ENCODE data around the gene OBP2B. TPM values are rescaled to one million over a fixed set of nuclear protein-coding genes. Genes with fewer than 3 reads are reported as not detected.
"Not testable (repeated sequence)": the region's sequence is repeated elsewhere in the genome, so short reads cannot be mapped to it uniquely, and the experiment has no call there.

OBP2B gene
- total and polyA plus RNA-seq, 2 experiments from 2014 or later: not detected

DNA sequence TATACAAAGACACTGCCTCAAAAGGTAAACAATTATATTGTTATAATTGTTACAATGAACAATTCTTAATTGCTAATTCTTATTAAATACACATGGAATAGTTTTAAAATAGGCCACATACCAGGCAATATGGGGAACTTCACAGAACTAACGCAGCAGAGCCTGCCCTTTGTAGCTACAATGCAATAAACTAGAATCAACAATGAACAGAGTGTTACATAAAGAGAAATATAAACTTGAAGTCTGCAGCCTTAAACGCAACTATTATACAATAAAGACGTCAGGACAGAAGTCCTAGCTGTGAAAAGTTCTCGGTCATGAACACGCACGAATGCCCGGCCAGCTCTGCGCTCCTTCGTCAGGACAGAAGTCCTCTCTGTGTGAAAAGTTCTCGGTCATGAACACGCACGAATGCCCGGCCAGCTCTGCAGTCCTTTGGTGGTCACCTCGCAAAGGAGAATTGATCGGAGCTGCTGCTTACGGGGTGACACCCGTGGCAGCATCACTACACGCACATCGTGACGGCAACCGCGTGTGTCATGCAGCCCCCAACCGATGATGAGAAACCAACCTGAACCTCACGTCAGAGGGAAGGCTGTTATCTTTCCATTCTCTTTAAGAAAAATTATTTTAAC, 23.0 kb upstream of the OBP2B start:
- not testable (repeated sequence) for H3K36me3 Mint-ChIP-seq (ENCODE audit: low read depth); H4K20me1 ChIP-seq (replicated peaks; ENCODE audit: insufficient read depth); H3K27ac Mint-ChIP-seq; H3K27ac ChIP-seq (ENCODE audit: low read depth); DNase-seq (ENCODE audit: low spot score); H3K9me3 Mint-ChIP-seq; ATAC-seq; H3K4me2 ChIP-seq; H2AFZ ChIP-seq; H3K4me3 ChIP-seq; H3K27me3 ChIP-seq (ENCODE audit: insufficient read depth); H3F3A ChIP-seq (replicated peaks; ENCODE audit: low read depth); H3K9me2 ChIP-seq (ENCODE audit: insufficient read depth); H3K79me2 ChIP-seq (replicated peaks; ENCODE audit: insufficient read depth); H3K36me3 ChIP-seq (ENCODE audit: insufficient read depth); H3K4me1 ChIP-seq (ENCODE audit: insufficient read depth); H3K4me3 Mint-ChIP-seq; H3K4me1 Mint-ChIP-seq
- H3K27me3 Mint-ChIP-seq (ENCODE audit: insufficient read depth, low read depth, poor library complexity): peaks cover 26% of the 10 kb centered on the region

GRCh38 chr9:133230514-133230913, 21.5 kb upstream of the OBP2B start:
- not testable (repeated sequence) for H3K4me3 Mint-ChIP-seq

DNA sequence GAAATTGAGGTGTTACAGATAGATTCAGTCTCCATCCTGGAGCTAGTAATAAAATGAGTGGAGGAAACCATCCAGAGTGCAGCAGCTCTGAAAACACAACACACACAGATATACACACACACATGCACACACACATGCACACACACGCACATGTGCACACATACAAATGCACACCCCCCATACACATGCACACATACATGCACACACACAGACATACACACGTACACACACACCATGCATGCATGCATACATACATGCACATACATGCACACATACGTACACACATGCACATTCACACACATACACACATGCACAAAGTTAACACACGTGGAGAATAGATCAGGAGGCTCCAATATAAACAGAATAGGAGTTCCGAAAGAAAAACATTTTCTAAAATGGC, 21.0 kb upstream of the OBP2B start:
- DNase-seq (ENCODE audit: low spot score) (no peak), ATAC-seq (no peak)
- no peak overlapping the region for H3K4me3 Mint-ChIP-seq
- H3K27ac Mint-ChIP-seq: no peak overlapping the region
- Histone ChIP-seq H3K36me3 (ENCODE audit: insufficient read depth) (no peaks in the 10 kb centered on the region), H3K9me2 (ENCODE audit: insufficient read depth) (no peaks in the 10 kb centered on the region), H3K4me3 (no peak overlapping the region), H3F3A (replicated peaks; ENCODE audit: low read depth) (no peaks in the 10 kb centered on the region), H2AFZ (no peak overlapping the region), H3K27ac (ENCODE audit: low read depth) (no peak overlapping the region), H3K79me2 (replicated peaks; ENCODE audit: insufficient read depth) (no peaks in the 10 kb centered on the region), H3K27me3 (ENCODE audit: insufficient read depth) (no peaks in the 10 kb centered on the region), H4K20me1 (replicated peaks; ENCODE audit: insufficient read depth) (no peaks in the 10 kb centered on the region), H3K4me2 (no peak overlapping the region), H3K4me1 (ENCODE audit: insufficient read depth) (no peaks in the 10 kb centered on the region)
- peaks cover 14% of the 10 kb centered on the region for H3K27me3 Mint-ChIP-seq (ENCODE audit: insufficient read depth, low read depth, poor library complexity)
- H3K4me1 Mint-ChIP-seq: no peaks in the 10 kb centered on the region
- TF ChIP-seq EZH2phosphoT487 (IDR thresholded peaks at IDR 0.05; ENCODE audit: unreplicated experiment): no peak
- no peaks in the 10 kb centered on the region for H3K36me3 Mint-ChIP-seq (ENCODE audit: low read depth)
- H3K9me3 Mint-ChIP-seq: peaks cover 4% of the 10 kb centered on the region; the same call in 2 of the 3 replicates

More at GRCh38 chr9:133230514-133230913, 21.5 kb upstream of the OBP2B start:
- not testable (repeated sequence) for H3K4me2 ChIP-seq; H3K9me2 ChIP-seq (ENCODE audit: insufficient read depth); H3K4me3 ChIP-seq; ATAC-seq; H3F3A ChIP-seq (replicated peaks; ENCODE audit: low read depth); H3K9me3 Mint-ChIP-seq; H3K27me3 ChIP-seq (ENCODE audit: insufficient read depth); H4K20me1 ChIP-seq (replicated peaks; ENCODE audit: insufficient read depth); H3K4me1 ChIP-seq (ENCODE audit: insufficient read depth); H3K27ac Mint-ChIP-seq; DNase-seq (ENCODE audit: low spot score); H2AFZ ChIP-seq; H3K36me3 Mint-ChIP-seq (ENCODE audit: low read depth); H3K36me3 ChIP-seq (ENCODE audit: insufficient read depth); H3K27ac ChIP-seq (ENCODE audit: low read depth); H3K4me1 Mint-ChIP-seq; H3K79me2 ChIP-seq (replicated peaks; ENCODE audit: insufficient read depth)
- H3K27me3 Mint-ChIP-seq (ENCODE audit: insufficient read depth, low read depth, poor library complexity): peaks cover 14% of the 10 kb centered on the region

- not testable (repeated sequence) for H4K20me1 ChIP-seq (replicated peaks; ENCODE audit: insufficient read depth); H3K9me3 Mint-ChIP-seq; H3K4me2 ChIP-seq; H3K4me3 ChIP-seq; H3K4me1 ChIP-seq (ENCODE audit: insufficient read depth); H3K36me3 ChIP-seq (ENCODE audit: insufficient read depth); H3K9me2 ChIP-seq (ENCODE audit: insufficient read depth); H3K36me3 Mint-ChIP-seq (ENCODE audit: low read depth); DNase-seq (ENCODE audit: low spot score); ATAC-seq; H3F3A ChIP-seq (replicated peaks; ENCODE audit: low read depth); H3K79me2 ChIP-seq (replicated peaks; ENCODE audit: insufficient read depth); H3K27ac Mint-ChIP-seq; H2AFZ ChIP-seq; H3K27ac ChIP-seq (ENCODE audit: low read depth); H3K27me3 ChIP-seq (ENCODE audit: insufficient read depth); H3K4me1 Mint-ChIP-seq; H3K4me3 Mint-ChIP-seq
- peaks cover 11% of the 10 kb centered on the region for H3K27me3 Mint-ChIP-seq (ENCODE audit: insufficient read depth, low read depth, poor library complexity)
These were observed 19.6 kb upstream of the OBP2B start for GRCh38 chr9:133228474-133229193.

GRCh38 chr9:133227996-133228395, 18.9 kb upstream of the OBP2B start:
- H3K27me3 Mint-ChIP-seq (ENCODE audit: insufficient read depth, low read depth, poor library complexity): peaks cover 13% of the 10 kb centered on the region
- not testable (repeated sequence) for H3K79me2 ChIP-seq (replicated peaks; ENCODE audit: insufficient read depth); H3K9me2 ChIP-seq (ENCODE audit: insufficient read depth); H3K4me2 ChIP-seq; ATAC-seq; H3K4me3 ChIP-seq; H3K27ac ChIP-seq (ENCODE audit: low read depth); H4K20me1 ChIP-seq (replicated peaks; ENCODE audit: insufficient read depth); H3K27ac Mint-ChIP-seq; H3K4me1 ChIP-seq (ENCODE audit: insufficient read depth); H3K36me3 Mint-ChIP-seq (ENCODE audit: low read depth); H2AFZ ChIP-seq; DNase-seq (ENCODE audit: low spot score); H3F3A ChIP-seq (replicated peaks; ENCODE audit: low read depth); H3K27me3 ChIP-seq (ENCODE audit: insufficient read depth); H3K4me3 Mint-ChIP-seq; H3K4me1 Mint-ChIP-seq; H3K9me3 Mint-ChIP-seq; H3K36me3 ChIP-seq (ENCODE audit: insufficient read depth)

Data from GM23338 (cell line).